ENCODE data around the gene FBXO31. TPM values are rescaled to one million over a fixed set of nuclear protein-coding genes. Genes with fewer than 3 reads are reported as not detected.

FBXO31 gene
- total and polyA plus RNA-seq, 2 of the 13 experiments (the other 11 are each of a cell fraction or from before 2014, with no cell fraction given), result 92.4 to 101 TPM

- peak; percentile 96 for TF ChIP-seq E2F1 (CRISPR knock-in tag; IDR thresholded peaks at IDR 0.05)
- peak; percentile 75; the same call in 1 of the 2 replicates for TF ChIP-seq ZNF607 (CRISPR knock-in tag; IDR thresholded peaks at IDR 0.05; ENCODE audit: borderline replicate concordance)
- TF ChIP-seq ZNF891 (CRISPR knock-in tag; IDR thresholded peaks at IDR 0.05), result peak; percentile 70; the same call in 1 of the 2 replicates
- TF ChIP-seq THAP7 (CRISPR knock-in tag; IDR thresholded peaks at IDR 0.05), result peak; percentile 94
- TF ChIP-seq ZFY (CRISPR knock-in tag; IDR thresholded peaks at IDR 0.05), result peak; percentile 88
- TF ChIP-seq ZNF660 (CRISPR knock-in tag; IDR thresholded peaks at IDR 0.05; ENCODE audit: borderline replicate concordance, low read depth), result no peak; the same call in 1 of the 2 replicates
- TF ChIP-seq LRRFIP1 (CRISPR knock-in tag; conservative IDR thresholded peaks at IDR 0.05), result no peak
- peak; percentile 51; the same call in 1 of the 2 replicates for TF ChIP-seq ZSCAN25 (CRISPR knock-in tag; IDR thresholded peaks at IDR 0.05)
- TF ChIP-seq CENPT (CRISPR knock-in tag; IDR thresholded peaks at IDR 0.05; ENCODE audit: low read depth), result 0 out of 2 replicates have a peak, but pooled peaks have one; percentile 58
- peak; percentile 57; the same call in 1 of the 2 replicates for TF ChIP-seq TFAP4 (IDR thresholded peaks at IDR 0.05; ENCODE audit: borderline replicate concordance, low read depth)
- TF ChIP-seq RFX3 (CRISPR knock-in tag; IDR thresholded peaks at IDR 0.05), result no peak
- peak; percentile 88 for TF ChIP-seq ZGPAT (CRISPR knock-in tag; IDR thresholded peaks at IDR 0.05)
- TF ChIP-seq SIX4 (CRISPR knock-in tag; IDR thresholded peaks at IDR 0.05), result 0 out of 2 replicates have a peak, but pooled peaks have one; percentile 35
- TF ChIP-seq FOXM1 (CRISPR knock-in tag; IDR thresholded peaks at IDR 0.05), result no peak
- TF ChIP-seq FOXK1 (CRISPR knock-in tag; IDR thresholded peaks at IDR 0.05; ENCODE audit: borderline replicate concordance, low read depth), result peak; percentile 75
- peak; percentile 92; the same call in 1 of the 2 replicates for TF ChIP-seq AHR (CRISPR knock-in tag; IDR thresholded peaks at IDR 0.05)
- TF ChIP-seq ZNF776 (CRISPR knock-in tag; IDR thresholded peaks at IDR 0.05), result peak; percentile 62; the same call in 1 of the 2 replicates
- peak; percentile 93 for TF ChIP-seq CTCF (CRISPR knock-in tag; IDR thresholded peaks at IDR 0.05)
- peak; percentile 36; the same call in 1 of the 2 replicates for TF ChIP-seq GATAD2A (CRISPR knock-in tag; IDR thresholded peaks at IDR 0.05)
Measured at GRCh38 chr16:87316923-87317749, 66.4 kb downstream of the FBXO31 start, which contains the start of gene C16orf95 (continued).

Data from HepG2 (cell line).